Measurements from ENCODE around the gene ZNF91. TPM values are rescaled to one million over a fixed set of nuclear protein-coding genes. Genes with fewer than 3 reads are reported as not detected.
"Not testable (repeated sequence)": the region's sequence is repeated elsewhere in the genome, so short reads cannot be mapped to it uniquely, and the experiment has no call there.

ZNF91 gene
- total RNA-seq, 4 donors from 2014 or later, result 39.4 to 119 (median 76.6) TPM

GRCh38 chr19:23377276-23377675, 18.0 kb downstream of the ZNF91 start:
- Histone ChIP-seq H3K4me1 (peaks cover 0 to 2% of the 10 kb centered on the region in 2 donors), H3K9me3 (peaks cover 0 to under 1% of the 10 kb centered on the region in 2 donors), H3K4me3 (no peak overlapping the region), H3K27me3 (no peaks in the 10 kb centered on the region), H3K36me3 (no peaks in the 10 kb centered on the region), H3K27ac (no peak overlapping the region)
- TF ChIP-seq POLR2A (IDR thresholded peaks at IDR 0.05) (no peak), CTCF (IDR thresholded peaks at IDR 0.05) (no peak)
- intact Hi-C loops (cut with DNase I; ENCODE audit: low total_unique reads), result no loop called here
- DNase-seq, result no peak

- intact Hi-C loops (cut with DNase I; ENCODE audit: low total_unique reads), result no loop called here
- TF ChIP-seq POLR2A (IDR thresholded peaks at IDR 0.05) (no peak), CTCF (IDR thresholded peaks at IDR 0.05) (no peak)
- H3K36me3 ChIP-seq, result no peaks in the 10 kb centered on the region
Measured at GRCh38 chr19:23366437-23366836, 28.8 kb downstream of the ZNF91 start.

GRCh38 chr19:23366031-23366430, 29.2 kb downstream of the ZNF91 start:
- H3K4me1 ChIP-seq; H3K4me3 ChIP-seq; H3K36me3 ChIP-seq; H3K27me3 ChIP-seq; intact Hi-C loops (cut with DNase I; ENCODE audit: low total_unique reads); H3K27ac ChIP-seq; DNase-seq: not testable (repeated sequence)
- peaks cover 0 to 55% of the 10 kb centered on the region in 2 donors for H3K9me3 ChIP-seq

More at GRCh38 chr19:23366437-23366836, 28.8 kb downstream of the ZNF91 start:
- peaks cover 0 to 55% of the 10 kb centered on the region in 2 donors for H3K9me3 ChIP-seq
- DNase-seq, result no peak
- no peak overlapping the region for H3K4me3 ChIP-seq
- no peaks in the 10 kb centered on the region for H3K4me1 ChIP-seq
- H3K27ac ChIP-seq, result no peak overlapping the region
- H3K27me3 ChIP-seq, result no peaks in the 10 kb centered on the region

- no peaks in the 10 kb centered on the region for H3K36me3 ChIP-seq
- H3K4me3 ChIP-seq, result no peak overlapping the region
- intact Hi-C loops (cut with DNase I; ENCODE audit: low total_unique reads), result no loop called here
- H3K9me3 ChIP-seq, result peaks cover 0 to 56% of the 10 kb centered on the region in 2 donors
- no peaks in the 10 kb centered on the region for H3K4me1 ChIP-seq
- H3K27me3 ChIP-seq, result no peaks in the 10 kb centered on the region
- TF ChIP-seq POLR2A (IDR thresholded peaks at IDR 0.05) (no peak), CTCF (IDR thresholded peaks at IDR 0.05) (no peak)
- no peak overlapping the region for H3K27ac ChIP-seq
- no peak for DNase-seq
Measured at GRCh38 chr19:23365222-23365621, 30.0 kb downstream of the ZNF91 start.

GRCh38 chr19:23361843-23362242, 33.4 kb downstream of the ZNF91 start:
- intact Hi-C loops (cut with DNase I; ENCODE audit: low total_unique reads); H3K4me1 ChIP-seq; H3K36me3 ChIP-seq; DNase-seq; H3K27ac ChIP-seq; H3K4me3 ChIP-seq; H3K27me3 ChIP-seq: not testable (repeated sequence)
- peaks cover 0 to 78% of the 10 kb centered on the region in 2 donors for H3K9me3 ChIP-seq

GRCh38 chr19:23351806-23352205, 43.5 kb downstream of the ZNF91 start:
- H3K27me3 ChIP-seq, result no peaks in the 10 kb centered on the region
- TF ChIP-seq CTCF (IDR thresholded peaks at IDR 0.05) (no peak), POLR2A (IDR thresholded peaks at IDR 0.05) (no peak)
- DNase-seq, result no peak
- H3K9me3 ChIP-seq, result peaks cover 0 to 82% of the 10 kb centered on the region in 2 donors
- H3K27ac ChIP-seq, result no peak overlapping the region
- intact Hi-C loops (cut with DNase I; ENCODE audit: low total_unique reads), result no loop called here
- no peaks in the 10 kb centered on the region for H3K4me1 ChIP-seq
- no peak overlapping the region for H3K4me3 ChIP-seq
- H3K36me3 ChIP-seq, result no peaks in the 10 kb centered on the region

Measured in uterus (tissue), 4 donors.